ENCODE results near the gene C21orf91. TPM values are rescaled to one million over a fixed set of nuclear protein-coding genes. Genes with fewer than 3 reads are reported as not detected.

C21orf91 gene
- polyA plus RNA-seq, 3 donors = 4.6 to 22.3 (median 18.9) TPM

- no peak overlapping the region for H3K4me3 ChIP-seq (replicated peaks in 1 of 3; ENCODE audit: low read depth in 2 of 3, low read length in 3 of 3)
- no peak for TF ChIP-seq CTCF (IDR thresholded peaks at IDR 0.05)
- no peaks in the 10 kb centered on the region for H3K4me1 ChIP-seq (ENCODE audit: control insufficient read depth in 1 of 2, insufficient read depth in 2 of 2, low read length in 2 of 2)
- intact Hi-C loops (cut with micrococcal nuclease) = no loop called here
- Mint-ChIP-seq H3K4me1 (peaks cover 6% of the 10 kb centered on the region), H3K27ac (no peak overlapping the region), H3K36me3 (peaks cover 0 to 2% of the 10 kb centered on the region in 2 donors), H3K4me3 (no peak overlapping the region), H3K27me3 (ENCODE audit: low read depth in 3 of 3) (peaks cover 0 to 3% (median 0%) of the 10 kb centered on the region in 3 donors), H3K9me3 (peaks cover 0 to 6% (median 2%) of the 10 kb centered on the region in 7 donors)
- WGBS (ENCODE audit: insufficient coverage) = 98% methylated on average over 4 of the region's 5 CpGs
- H4K20me1 ChIP-seq (ENCODE audit: insufficient read depth, low read length) = no peaks in the 10 kb centered on the region
- no peaks in the 10 kb centered on the region for H3K9me3 ChIP-seq (replicated peaks in 1 of 2; ENCODE audit: control insufficient read depth in 1 of 2, insufficient read depth in 1 of 2, low read length in 2 of 2)
- no peak overlapping the region for H3K4me2 ChIP-seq (replicated peaks; ENCODE audit: extremely low read depth, low read length, poor library complexity, severe bottlenecking)
- H3K27ac ChIP-seq (ENCODE audit: low read depth in 1 of 2, low read length in 2 of 2) = no peak overlapping the region
- no peak overlapping the region for H3K9ac ChIP-seq (ENCODE audit: insufficient read depth, low read length, poor library complexity, severe bottlenecking)
- H3K36me3 ChIP-seq (replicated peaks in 1 of 2; ENCODE audit: control insufficient read depth in 1 of 2, insufficient read depth in 2 of 2, low read length in 2 of 2) = no peaks in the 10 kb centered on the region
- H3K27me3 ChIP-seq (ENCODE audit: control insufficient read depth in 2 of 2, insufficient read depth in 2 of 2, low read length in 2 of 2) = no peaks in the 10 kb centered on the region
- DNase-seq = no peak
- H3K79me2 ChIP-seq (ENCODE audit: insufficient read depth, low read length) = no peaks in the 10 kb centered on the region
- no peak overlapping the region for H2AFZ ChIP-seq (ENCODE audit: insufficient read depth, low read depth, low read length, poor library complexity, severe bottlenecking)
These were observed 53.9 kb downstream of the C21orf91 start for GRCh38 chr21:17765207-17765606.

GRCh38 chr21:17763288-17764037, 55.7 kb downstream of the C21orf91 start:
- Histone ChIP-seq H3K36me3 (replicated peaks in 1 of 2; ENCODE audit: control insufficient read depth in 1 of 2, insufficient read depth in 2 of 2, low read length in 2 of 2) (no peaks in the 10 kb centered on the region), H3K4me2 (replicated peaks; ENCODE audit: extremely low read depth, low read length, poor library complexity, severe bottlenecking) (no peak overlapping the region), H3K4me3 (replicated peaks in 1 of 3; ENCODE audit: low read depth in 2 of 3, low read length in 3 of 3) (no peak overlapping the region), H4K20me1 (ENCODE audit: insufficient read depth, low read length) (no peaks in the 10 kb centered on the region), H3K27ac (ENCODE audit: low read depth in 1 of 2, low read length in 2 of 2) (no peak overlapping the region), H3K27me3 (ENCODE audit: control insufficient read depth in 2 of 2, insufficient read depth in 2 of 2, low read length in 2 of 2) (no peaks in the 10 kb centered on the region), H3K79me2 (ENCODE audit: insufficient read depth, low read length) (no peaks in the 10 kb centered on the region), H2AFZ (ENCODE audit: insufficient read depth, low read depth, low read length, poor library complexity, severe bottlenecking) (no peak overlapping the region), H3K9me3 (replicated peaks in 1 of 2; ENCODE audit: control insufficient read depth in 1 of 2, insufficient read depth in 1 of 2, low read length in 2 of 2) (no peaks in the 10 kb centered on the region), H3K4me1 (ENCODE audit: control insufficient read depth in 1 of 2, insufficient read depth in 2 of 2, low read length in 2 of 2) (peaks cover 9 to 14% of the 10 kb centered on the region in 2 donors), H3K9ac (ENCODE audit: insufficient read depth, low read length, poor library complexity, severe bottlenecking) (no peak overlapping the region)
- H3K4me1 Mint-ChIP-seq = peaks cover 16% of the 10 kb centered on the region
- peaks cover 0 to 2% of the 10 kb centered on the region in 2 donors for H3K36me3 Mint-ChIP-seq
- no peak for DNase-seq
- TF ChIP-seq CTCF (IDR thresholded peaks at IDR 0.05) = no peak
- 95% methylated on average over 6 of the region's 9 CpGs for WGBS (ENCODE audit: insufficient coverage)
- H3K27ac Mint-ChIP-seq = no peak overlapping the region
- H3K4me3 Mint-ChIP-seq = no peak overlapping the region
- intact Hi-C loops (cut with micrococcal nuclease) = no loop called here
- peaks cover 0 to 6% (median 2%) of the 10 kb centered on the region in 7 donors for H3K9me3 Mint-ChIP-seq
- peaks cover 0 to 3% (median 0%) of the 10 kb centered on the region in 3 donors for H3K27me3 Mint-ChIP-seq (ENCODE audit: low read depth in 3 of 3)

All from CD14-positive monocyte (primary cell).